Stimulated activated CD4-positive, alpha-beta T cell treated with anti-CD3 and anti-CD28 coated beads, Interleukin-2, amount 100 ng/mL, for 24 hours (primary cell): ENCODE measurements around the gene DLEC1.

ENCODE experiments used
- DNase-seq, 2 donors: peaks; one replicate each; pipeline ENCODE4 v3.0.0-alpha.2; 2020

The DLEC1 gene

DNA sequence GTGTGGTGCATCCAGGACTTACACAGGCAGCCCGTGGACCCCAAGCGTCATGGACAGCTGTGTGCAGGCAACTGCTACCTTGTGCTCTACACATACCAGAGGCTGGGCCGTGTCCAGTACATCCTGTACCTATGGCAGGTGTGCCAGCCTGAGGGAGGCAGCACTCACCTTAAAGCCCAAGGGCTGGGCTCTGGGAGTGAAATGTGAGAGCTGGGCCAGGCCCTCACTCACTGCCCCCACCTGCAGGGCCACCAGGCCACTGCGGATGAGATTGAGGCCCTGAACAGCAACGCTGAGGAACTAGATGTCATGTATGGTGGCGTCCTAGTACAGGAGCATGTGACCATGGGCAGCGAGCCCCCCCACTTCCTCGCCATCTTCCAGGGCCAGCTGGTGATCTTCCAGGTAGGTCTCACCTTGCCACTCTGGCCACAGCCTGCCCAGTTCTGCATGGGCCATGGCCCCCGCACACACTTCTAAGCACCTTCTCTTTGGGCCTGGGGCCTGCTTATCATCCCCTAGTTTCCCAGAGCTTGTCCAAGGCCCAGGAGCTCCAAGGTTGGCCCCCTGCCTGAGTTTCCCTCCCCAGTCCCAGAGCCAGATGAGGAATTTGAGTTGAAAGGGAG lies 37.4 kb upstream of the DLEC1 start:
- no peak for DNase-seq

DNA sequence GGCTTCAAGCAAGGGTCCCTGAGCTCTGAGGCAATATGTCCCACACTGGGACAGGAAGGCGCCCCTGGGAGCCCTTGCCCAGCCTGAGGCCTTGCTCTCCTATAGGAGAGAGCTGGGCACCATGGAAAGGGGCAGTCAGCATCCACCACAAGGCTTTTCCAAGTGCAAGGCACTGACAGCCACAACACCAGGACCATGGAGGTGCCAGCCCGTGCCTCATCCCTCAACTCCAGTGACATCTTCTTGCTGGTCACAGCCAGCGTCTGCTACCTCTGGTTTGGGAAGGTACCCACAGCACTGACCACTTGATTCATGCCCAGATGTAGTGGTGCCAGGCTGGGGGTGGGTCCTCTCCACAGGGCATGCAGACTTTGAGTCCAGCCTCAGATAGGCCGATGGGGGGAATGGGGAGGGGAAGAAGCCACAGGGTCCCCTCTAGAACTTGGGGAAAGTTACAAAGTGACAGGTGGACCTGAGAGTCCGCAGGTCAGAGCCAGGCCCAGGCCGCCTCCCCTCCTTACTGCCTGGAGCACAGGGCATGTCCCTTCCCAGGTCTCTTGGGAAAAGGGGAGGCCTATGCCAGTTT lies 36.6 kb upstream of the DLEC1 start:
- DNase-seq, result no peak

DNA sequence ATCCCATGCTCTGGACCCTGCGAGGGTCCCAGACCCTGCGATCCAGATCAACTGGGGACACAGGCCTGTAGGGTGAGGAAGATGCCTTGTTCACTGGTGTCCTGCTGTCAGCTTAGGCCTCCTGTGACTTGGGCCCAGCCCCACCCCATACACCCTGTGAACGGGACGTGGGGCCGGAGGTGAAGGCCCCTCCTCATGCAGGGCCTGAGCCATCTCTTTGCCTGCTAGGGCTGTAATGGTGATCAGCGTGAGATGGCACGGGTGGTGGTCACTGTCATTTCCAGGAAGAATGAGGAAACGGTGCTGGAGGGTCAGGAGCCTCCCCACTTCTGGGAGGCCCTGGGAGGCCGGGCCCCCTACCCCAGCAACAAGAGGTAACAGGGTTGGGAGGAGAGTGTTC lies 36.1 kb upstream of the DLEC1 start:
- no peak for DNase-seq

DNA sequence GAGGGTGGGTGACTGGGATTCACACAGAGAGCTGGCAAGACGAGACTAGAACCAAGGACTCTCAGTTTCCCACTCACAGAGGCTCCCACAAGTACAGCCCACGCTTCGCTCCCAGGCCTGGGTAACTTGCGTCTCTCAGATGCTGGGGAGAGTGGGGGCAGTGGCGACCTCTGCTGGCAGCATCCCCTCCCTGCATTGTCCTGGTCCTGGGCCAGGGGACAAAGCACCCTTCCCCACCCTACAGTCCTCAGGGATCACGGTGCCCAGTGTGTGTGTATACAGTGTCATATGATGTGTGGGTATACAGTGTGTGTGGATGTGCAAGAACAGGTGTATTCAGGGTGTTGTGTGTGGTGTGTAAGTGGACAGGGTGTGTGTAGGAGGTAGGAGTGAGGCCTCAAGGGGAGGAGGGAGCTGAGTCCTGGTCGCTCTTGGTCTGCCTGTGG lies 35.6 kb upstream of the DLEC1 start:
- peak; percentile 65 to 72 for DNase-seq

DNA sequence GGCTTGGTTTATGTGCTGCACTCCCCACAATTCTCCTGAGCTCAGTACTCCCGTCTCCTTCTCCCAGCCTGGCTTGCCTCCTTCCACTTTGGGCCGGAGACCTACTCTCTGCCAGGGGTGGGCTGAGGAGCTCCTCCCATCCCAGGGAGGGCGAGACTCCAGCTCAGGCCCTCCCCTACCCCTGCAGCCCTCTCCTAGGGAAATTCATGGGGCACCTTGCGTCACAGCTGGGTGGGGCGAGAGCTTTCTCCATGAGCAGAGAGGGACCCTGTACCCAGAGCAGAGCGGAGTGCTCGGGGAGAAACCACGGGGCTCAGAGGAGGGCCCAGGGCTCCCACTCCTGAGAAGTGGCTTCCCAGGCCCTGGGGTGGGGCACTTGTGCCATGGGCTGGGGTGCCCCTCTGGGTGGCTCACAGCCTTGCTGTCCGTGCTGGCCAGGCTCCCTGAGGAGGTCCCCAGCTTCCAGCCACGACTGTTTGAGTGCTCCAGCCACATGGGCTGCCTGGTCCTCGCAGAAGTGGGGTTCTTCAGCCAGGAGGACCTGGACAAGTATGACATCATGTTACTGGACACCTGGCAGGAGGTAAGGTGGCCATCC lies 35.1 kb upstream of the DLEC1 start:
- no peak for DNase-seq

DNA sequence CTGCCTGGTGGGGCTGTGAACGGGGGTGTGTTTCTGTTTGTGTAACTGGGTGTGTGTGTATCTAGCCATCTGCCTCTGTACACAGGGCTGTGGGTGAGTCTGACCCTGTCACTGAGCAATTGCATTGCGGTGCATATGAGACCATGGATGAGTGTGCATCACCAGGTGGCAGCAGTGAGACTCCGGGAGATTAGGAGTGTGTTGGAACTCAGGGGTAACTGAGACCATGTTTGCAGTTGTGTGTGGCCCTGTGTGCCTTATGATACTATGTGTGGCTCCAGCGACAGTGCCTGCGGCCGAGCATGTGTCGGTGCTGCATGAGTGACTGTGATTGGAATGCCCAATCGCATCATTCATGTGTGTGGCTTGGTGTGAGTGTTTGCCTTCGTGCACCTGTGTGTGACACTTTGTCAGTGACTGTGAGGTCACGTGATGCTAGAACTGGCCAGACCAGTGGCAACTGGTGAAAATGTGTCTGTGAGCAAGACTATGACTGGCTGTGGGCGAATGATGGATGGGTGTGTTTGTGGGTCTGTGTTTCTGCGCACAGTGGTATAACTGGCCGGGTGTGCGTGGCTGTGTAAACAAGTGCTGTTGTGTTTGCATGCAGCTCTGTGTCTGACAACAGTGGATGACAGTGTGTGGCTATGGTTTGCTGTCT lies 34.5 kb upstream of the DLEC1 start:
- DNase-seq, result peak; percentile 60 to 62

DNA sequence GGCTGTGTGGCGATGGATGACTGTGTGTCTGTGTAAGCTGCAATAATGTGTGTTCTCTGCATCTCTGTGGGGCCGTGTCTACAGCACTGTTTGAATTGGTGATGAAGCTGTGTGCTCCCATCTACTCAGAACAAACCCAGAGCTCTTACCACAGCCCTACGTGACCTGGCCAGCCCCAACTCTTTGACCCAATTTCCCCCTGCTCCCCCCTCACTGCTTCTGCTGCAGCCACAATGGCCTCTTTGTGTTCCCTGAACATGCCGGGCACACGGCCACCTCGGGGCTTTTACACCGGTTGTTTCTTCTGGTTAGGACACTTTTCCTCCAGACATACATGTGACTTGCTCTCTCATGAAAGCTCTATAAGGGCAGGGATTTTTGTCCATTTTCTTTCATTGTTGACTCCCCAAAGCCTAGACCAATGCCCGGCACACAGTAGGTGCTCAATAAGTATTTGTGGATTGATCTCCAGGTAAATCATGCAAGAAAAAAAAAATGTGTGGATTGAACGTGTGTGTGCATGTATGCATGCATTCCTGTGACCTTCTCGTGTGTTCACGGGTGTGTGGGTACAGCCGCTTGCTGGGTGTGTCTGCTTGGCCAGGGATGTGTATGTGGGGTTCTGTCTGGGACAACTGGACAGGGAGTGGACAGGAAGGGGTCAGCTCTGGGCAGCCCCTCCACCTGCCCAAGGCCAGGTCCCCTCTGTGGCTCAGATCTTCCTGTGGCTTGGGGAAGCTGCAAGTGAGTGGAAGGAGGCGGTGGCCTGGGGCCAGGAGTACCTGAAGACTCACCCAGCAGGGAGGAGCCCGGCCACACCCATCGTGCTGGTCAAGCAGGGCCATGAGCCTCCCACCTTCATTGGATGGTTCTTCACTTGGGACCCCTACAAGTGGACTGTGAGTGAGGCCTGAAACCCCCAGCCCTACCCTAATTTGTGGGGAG lies 33.7 kb upstream of the DLEC1 start:
- DNase-seq, result no peak

DNA sequence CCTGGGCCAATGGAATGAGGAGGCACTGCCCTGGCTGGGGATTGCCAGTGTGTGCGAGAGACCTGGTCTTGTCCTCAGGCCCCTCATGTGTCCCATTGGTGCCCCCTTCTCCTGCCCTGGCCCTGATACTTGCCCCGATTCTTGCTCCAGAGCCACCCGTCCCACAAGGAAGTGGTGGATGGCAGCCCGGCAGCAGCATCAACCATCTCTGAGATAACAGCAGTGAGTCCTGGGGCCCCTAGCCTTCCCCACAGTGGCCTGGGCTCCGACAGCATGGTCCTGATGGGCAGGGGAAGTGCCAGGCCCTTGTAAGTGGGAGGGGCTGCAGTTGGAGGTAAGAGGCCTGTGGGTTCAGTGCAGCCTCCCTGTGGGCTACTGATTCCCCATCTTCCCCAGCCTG lies 33.0 kb upstream of the DLEC1 start:
- no peak for DNase-seq

DNA sequence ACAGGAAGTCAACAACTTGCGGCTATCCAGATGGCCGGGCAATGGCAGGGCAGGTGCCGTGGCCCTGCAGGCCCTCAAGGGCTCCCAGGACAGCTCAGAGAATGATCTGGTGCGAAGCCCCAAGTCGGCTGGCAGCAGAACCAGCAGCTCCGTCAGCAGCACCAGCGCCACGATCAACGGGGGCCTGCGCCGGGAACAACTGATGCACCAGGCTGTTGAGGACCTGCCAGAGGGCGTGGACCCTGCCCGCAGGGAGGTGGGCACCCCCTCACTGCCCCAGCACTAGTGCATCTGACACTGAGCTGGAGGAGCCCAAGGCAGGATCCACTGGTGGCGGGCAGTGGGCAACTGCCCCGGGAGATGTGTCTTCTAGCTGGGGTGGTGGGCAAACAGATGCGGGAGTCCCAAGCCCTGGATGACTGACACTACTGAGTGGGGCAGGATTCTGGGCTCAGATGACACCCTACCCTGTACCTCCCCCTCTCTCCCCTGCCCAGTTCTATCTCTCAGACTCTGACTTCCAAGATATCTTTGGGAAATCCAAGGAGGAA lies 32.5 kb upstream of the DLEC1 start:
- DNase-seq, result no peak

DNA sequence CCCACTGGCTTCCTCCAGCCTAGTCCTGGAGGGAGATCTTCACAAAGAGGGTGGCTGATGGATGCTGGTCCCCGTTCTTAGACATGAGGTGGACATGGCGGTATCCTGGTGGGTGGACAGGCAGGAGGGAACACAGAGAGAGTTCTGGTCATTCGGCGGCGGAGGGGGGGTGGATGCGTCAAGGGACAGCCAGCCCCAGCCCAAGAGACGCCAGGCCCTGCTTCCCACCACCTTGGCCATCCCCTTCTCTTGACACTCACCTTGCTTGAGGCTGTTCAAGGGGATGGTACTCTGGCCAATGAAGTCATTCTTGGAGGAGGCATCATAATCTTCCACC lies 31.3 kb upstream of the DLEC1 start:
- DNase-seq, result no peak

DNA sequence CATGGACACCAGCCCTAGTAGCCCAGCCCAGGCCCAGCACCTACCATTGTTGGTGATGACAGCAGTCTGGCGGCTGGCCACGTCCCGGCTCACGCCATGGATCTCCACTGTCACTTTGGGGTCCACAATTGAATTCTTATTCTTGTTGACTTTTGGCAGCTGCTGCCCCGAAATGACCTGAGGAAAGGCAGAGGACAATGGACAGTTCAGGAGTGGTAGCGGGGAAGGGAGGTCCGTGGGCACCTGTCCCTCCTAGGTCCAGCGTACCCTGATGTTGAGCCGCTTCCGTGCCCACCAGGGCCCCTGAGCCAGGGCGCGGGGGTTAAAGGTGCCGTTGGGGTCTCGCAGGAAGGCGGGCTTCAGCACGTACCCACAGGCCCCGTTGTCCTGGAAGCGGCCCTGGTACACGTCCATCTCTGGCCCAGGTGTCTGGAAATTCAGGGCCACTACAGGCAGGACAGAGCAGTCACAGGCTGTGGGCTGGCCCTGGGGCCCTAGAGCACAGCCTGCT lies 30.8 kb upstream of the DLEC1 start:
- DNase-seq, result no peak

DNA sequence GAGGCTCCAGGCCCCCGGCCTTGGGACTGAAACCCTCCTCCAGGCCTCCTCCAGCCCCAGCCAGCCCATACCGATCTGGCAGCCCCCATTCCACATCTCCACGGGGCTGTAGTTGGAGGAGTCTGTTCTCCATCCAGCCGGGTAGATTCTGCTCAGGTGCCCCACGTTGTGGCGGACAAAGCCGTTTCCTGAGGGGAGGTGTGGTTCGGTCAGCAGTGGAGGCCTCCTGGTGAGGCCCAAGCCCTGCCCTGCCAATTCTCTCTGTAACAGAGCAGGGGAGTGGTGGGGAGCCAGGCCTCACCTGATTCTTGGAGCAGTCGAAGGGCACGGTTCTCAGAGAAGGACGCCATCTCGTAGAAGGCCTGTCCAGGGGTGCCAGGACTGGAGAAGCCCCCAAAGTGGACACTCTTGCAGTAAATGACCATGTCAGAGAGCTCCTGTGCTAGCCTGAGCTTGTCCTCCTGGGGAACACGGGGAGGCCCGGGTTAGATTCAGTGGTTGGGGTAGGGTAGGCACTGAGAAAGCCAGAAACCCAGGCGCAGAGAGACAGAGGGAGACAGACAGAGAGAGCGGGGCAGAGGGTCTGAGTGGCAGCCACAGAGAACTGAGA lies 29.9 kb upstream of the DLEC1 start:
- no peak for DNase-seq

DNA sequence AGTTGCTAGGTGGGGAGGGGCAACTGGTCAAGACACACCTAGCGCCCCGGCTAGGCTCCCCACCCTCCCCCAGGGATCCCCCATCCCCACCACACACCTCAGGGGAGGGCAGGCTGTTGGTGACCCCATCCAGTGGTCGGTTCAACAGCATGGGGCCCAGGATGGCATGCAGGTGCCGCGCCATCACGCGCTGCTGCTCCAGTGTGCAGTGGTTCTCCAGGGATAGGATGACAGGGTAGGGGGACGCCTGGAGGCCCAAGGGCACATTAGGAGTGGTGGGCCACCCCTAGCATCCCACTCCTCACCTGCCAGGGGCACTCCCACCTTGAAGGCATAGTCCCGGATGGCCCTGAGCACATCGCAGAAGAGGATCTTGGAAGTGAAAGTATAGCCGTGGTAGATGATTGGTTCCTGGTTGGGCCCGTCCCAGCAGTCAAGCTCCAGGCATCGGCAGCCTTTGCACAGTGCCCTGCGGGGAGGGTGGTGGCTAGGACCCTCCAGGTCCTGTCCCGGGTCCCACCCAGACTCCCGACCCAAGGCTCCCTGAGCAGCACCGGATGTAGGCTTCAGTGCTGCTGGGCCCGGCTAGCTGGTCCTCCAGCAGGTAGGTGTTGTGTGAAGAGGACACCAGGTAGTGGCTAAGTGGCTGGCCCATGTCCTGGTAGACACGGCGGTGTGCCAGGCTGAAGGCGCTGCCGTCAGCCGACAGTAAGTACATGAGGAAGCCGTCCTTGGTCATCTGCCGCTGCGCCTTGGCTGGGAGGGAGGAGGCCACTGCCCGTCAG lies 29.0 kb upstream of the DLEC1 start:
- no peak for DNase-seq

DNA sequence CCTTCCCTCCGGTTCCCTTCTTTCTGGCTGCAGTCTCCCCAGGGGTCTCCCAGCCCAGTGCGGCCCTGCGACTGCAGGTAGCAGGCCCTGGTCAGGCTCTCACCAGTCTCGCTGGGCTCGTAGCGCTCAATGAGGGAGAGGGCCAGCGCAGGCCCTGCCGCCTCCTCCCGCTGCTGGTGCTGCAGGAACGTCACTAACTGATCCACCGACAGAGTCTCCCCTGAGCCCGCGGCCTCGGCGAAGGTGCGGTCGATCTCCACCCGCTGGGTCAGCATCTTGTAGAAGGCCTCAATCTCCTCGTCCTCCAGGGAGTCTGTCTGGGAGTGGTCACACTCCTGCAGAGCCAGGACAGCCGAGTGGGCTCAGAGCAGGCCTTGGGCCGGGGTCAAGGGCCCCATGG lies 27.9 kb upstream of the DLEC1 start:
- no peak for DNase-seq

DNA sequence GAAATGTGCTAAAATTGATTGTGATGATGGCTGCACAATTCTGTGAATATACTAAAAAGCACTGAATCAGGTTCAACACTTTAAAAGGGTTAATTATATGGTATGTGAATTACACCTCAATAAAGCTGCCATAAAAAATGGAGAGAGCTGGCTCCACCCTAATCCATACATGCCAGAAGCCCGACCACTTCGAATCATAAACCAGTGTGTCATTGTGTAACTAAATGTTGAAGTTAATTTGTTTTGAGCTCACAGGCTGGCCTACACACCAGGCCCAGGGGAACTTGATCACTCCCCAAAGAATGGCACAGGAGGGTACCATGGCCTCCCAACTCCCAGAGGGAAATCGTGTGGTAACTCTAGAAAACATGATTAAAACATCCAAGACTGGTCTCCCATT lies 23.5 kb upstream of the DLEC1 start:
- no peak for DNase-seq

DNA sequence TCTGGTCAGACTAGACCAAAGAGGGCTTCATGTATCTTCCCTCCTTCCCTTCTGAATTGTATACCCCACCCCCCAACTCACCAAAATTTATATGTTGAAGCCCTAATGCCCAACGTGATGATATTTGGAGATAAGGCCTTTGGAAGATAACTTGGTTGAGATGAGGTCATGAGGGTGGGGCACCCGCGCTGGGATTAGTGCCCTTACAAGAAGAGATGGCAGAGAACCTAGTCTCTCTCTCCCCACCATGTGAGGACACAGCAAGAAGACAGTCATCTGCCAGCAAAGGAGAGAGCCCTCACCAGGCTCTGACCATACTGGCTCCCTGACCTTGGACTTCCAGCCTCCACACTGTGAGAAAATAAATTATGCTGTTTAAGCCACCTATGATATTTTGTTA lies 23.0 kb upstream of the DLEC1 start:
- no peak for DNase-seq

DNA sequence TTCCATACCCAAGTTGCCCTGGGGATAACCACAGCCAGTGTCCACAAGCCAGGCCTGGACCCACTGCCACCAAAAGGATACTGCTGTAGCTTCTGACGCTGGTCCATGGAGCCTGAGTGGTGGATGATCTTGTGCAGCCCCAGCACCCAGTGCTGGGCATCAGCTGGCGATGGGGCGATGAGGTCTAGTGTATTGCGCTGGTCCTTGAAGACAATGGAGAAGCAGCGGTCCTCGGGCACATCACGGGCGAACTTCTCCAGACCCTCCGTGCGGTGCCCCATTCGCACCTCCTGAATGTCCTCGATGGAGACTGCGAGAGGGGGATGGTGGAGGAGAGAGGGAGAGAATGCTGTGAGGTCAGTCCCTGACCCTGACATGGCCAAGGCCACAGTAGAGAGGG lies 22.6 kb upstream of the DLEC1 start:
- no peak for DNase-seq

DNA sequence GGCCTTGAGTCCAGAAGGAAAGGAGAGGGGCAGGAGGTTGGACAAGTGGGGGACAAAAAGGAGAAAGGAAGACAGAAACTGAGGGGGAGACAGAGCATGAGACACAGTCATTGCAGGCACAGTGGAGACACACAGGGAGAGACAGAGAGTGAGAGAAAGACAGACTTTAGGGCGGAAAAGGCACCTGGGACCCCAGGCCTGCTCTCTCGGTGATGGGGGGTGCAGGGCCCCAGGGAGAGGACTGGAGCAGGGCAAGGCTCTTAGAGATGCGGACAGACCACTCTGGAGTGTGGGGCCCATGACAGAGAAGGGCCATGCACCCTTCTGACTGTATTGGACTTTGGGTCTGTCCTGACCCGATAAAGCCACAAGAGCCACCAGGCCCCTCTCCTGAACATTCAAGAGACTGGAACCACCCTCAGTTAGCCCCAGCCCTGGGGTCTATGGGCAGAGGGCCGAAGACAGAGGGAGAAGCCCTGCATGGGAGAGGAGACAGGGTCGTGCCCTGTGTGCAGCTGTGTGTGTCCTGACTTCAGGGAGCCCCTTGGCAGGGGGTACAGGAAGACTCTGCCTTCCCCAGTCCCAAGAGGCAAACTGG lies 22.1 kb upstream of the DLEC1 start:
- DNase-seq, result no peak

DNA sequence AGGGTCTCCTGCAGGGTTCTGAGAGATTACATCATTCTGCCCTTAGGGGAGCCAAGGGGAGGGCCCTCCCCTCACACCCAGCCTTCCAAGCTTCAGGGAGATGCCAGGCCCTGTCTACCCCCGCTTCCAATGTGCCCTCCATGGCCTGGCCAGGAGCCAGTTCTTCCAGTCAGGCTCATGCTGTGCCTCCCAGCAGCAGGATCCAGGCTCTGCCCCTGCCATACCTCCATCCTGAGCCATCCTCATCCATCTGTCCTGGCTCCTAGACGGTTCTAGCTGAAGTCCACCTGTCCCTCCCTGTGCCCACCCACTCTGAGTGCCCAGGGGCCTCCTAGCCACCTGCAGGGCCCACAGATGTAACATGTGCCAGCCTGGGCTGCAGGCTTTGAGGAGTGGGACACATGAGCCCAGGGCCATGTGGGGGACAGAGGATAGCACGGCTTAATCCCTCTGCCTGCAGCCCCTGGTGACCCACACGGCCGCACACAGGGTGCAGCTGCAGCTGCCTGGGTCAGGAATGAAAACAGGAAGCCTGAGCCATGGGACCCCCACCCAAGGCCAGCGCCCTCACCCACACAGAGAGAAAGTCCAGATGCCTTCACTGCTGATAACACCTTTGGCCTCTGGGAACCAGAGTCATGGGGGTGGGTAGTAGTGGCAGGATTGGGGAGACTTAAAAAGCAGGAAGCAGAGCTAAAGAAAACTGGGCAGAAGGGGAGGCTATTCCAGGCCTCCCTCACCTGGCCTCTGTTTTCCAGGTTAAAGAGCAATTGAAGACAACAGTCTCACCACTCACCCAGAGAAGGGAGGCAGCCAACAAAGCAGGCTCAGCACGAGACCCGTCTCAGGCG lies 21.3 kb upstream of the DLEC1 start:
- DNase-seq, result no peak
